Cardiac muscle cell (in vitro differentiated cells and primary cell): Measurements from ENCODE around the gene GSG1L. TPM values are rescaled to one million over a fixed set of nuclear protein-coding genes. Genes with fewer than 3 reads are reported as not detected.

Experiments used
- DNase-seq, 2 donors: peaks; one replicate each; pipeline versions ENCODE4 v3.0.0 to v3.0.0-alpha.2; 2010 to 2017; ENCODE audit warnings: low read depth in 1 of 2, low spot score in 1 of 2
- H3K27ac ChIP-seq: fragments of 200-600 bp; sonication (generic); 2 replicates; pipeline ENCODE4 v1.5.1; 2016
- H3K27me3 ChIP-seq: fragments of 200-600 bp; sonication (generic); 2 replicates; pipeline ENCODE4 v1.6.0; 2016; ENCODE audit warnings: control low read depth
- H3K36me3 ChIP-seq: fragments of 200-600 bp; sonication (generic); 2 replicates; pipeline ENCODE4 v1.5.1; 2016; ENCODE audit warnings: control low read depth
- H3K4me1 ChIP-seq: fragments of 200-600 bp; sonication (generic); 2 replicates; pipeline ENCODE4 v1.8.1; 2017; ENCODE audit warnings: low read depth, mild to moderate bottlenecking, mixed run types
- H3K4me3 ChIP-seq: fragments of 200-600 bp; sonication (generic); 2 replicates; pipeline ENCODE4 v1.5.1; 2016; ENCODE audit warnings: mild to moderate bottlenecking
- H3K9me3 ChIP-seq: fragments of 200-600 bp; sonication (generic); 2 replicates; pipeline ENCODE4 v1.5.1; 2017; ENCODE audit warnings: low read depth, mild to moderate bottlenecking, control low read depth
- polyA plus RNA-seq: library from polyadenylated mRNA; unstranded; fragments of >200 nt; fragmentation: Nextera tagmentation; extraction: Ambion mirVana; gene quantifications from 2 replicates; pipeline ENCODE4 v1.2.1, GENCODE V29; 2016
- total RNA-seq: library from RNA; depleted of rRNA; stranded (reverse); fragments of >200 nt; gene quantifications from 2 replicates; pipeline ENCODE4 v1.2.3, GENCODE V29; 2016
- TF ChIP-seq, protein P1 (sequence below): IDR thresholded peaks from 2 replicates; pipeline ENCODE4 v1.5.1; 2012; ENCODE audit warnings: low read depth, mild to moderate bottlenecking, low read length

Gene GSG1L
- total and polyA plus RNA-seq, 2 experiments from 2014 or later = not detected

DNA sequence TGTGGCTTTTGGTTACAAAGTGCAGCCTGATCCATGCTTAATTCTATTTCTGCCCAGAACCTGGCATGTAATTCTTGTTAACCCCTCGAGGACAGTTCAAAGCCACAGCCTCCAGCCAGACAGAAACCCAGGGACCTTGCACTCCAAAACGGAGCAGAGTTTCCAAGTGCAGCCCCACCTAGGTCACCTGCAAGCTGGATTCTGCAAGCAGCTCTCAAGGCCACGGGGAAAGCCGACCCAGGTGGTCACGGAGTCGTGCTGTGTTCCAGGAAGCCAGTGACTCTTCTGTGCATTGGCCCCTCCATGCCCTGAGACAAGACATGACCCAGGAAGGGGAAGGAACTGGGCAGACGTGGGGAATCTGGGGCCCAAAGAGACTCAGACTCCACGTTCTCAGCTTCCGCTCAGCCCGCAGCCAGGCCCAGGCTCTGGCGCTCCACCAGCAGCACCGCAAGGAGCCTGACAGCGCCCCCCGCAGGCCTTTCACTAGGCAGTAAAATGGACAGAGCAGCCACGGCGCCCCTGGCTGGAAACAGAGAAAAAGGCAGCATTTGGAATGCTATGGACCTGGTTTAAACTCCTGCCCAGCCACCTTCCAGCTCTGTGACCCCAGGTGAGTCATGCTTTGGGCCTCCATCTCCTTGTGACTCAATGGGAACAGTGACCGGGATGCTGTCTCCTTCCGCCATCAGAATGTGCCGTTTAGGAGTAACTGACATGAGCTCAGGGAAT lies 27.3 kb upstream of the GSG1L start:
- Histone ChIP-seq H3K4me3 (no peak overlapping the region), H3K4me1 (peaks cover 6% of the 10 kb centered on the region), H3K27ac (no peak overlapping the region), H3K36me3 (no peaks in the 10 kb centered on the region), H3K9me3 (no peaks in the 10 kb centered on the region), H3K27me3 (no peaks in the 10 kb centered on the region)
- TF ChIP-seq, protein P1, sequence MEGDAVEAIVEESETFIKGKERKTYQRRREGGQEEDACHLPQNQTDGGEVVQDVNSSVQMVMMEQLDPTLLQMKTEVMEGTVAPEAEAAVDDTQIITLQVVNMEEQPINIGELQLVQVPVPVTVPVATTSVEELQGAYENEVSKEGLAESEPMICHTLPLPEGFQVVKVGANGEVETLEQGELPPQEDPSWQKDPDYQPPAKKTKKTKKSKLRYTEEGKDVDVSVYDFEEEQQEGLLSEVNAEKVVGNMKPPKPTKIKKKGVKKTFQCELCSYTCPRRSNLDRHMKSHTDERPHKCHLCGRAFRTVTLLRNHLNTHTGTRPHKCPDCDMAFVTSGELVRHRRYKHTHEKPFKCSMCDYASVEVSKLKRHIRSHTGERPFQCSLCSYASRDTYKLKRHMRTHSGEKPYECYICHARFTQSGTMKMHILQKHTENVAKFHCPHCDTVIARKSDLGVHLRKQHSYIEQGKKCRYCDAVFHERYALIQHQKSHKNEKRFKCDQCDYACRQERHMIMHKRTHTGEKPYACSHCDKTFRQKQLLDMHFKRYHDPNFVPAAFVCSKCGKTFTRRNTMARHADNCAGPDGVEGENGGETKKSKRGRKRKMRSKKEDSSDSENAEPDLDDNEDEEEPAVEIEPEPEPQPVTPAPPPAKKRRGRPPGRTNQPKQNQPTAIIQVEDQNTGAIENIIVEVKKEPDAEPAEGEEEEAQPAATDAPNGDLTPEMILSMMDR = peak; percentile 23
- DNase-seq = no peak

DNA sequence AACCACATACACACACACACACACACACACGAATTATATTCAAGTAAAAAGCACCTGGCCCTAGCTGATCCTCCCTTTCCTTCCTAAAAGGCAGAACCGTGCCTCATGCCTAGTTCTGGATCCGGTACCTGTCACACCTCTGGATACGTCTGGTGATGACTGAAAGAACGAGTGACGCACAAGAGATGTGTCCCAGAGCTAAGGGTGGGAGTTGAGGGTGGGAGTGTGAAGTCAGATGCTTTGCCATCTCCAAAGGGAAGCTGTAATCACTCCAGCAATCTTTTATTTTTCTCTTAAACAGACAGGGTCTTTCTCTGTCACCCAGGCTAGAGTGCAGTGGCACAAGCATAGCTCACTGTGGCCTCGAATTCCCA lies 26.5 kb upstream of the GSG1L start:
- TF ChIP-seq, protein P1 = no peak
- no peaks in the 10 kb centered on the region for H3K27me3 ChIP-seq
- no peak overlapping the region for H3K4me3 ChIP-seq
- no peaks in the 10 kb centered on the region for H3K9me3 ChIP-seq
- no peaks in the 10 kb centered on the region for H3K36me3 ChIP-seq
- H3K27ac ChIP-seq = no peak overlapping the region
- peaks cover 6% of the 10 kb centered on the region for H3K4me1 ChIP-seq
- no peak for DNase-seq

DNA sequence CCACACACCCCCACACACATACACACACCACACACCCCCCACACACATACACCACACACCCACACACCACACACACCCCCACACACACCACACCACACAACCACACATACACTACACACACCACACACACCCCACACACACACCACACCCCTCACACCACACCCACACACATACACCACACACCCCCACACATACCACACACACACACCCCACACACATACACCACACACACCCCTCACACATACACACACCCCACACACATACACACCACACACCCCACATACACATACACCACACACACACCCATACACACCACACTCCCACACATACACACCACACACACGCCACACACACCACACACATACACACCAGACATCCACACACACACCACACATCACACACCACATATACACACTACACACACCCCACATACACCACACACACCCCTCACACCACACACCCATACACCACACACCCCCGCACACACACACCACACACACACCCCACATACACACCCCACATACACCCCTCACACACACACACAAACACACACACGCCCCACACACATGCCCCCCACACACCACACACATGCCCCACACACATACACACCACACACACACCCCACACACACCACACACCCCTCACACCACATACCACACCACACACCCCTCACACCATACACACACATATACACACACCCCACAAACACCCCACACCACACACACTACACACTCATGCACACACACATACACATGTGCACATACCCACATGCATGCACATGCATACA lies 25.9 kb upstream of the GSG1L start:
- no peaks in the 10 kb centered on the region for H3K36me3 ChIP-seq
- H3K4me1 ChIP-seq = peaks cover 6% of the 10 kb centered on the region
- H3K27ac ChIP-seq = no peak overlapping the region
- no peak for DNase-seq
- no peaks in the 10 kb centered on the region for H3K9me3 ChIP-seq
- TF ChIP-seq, protein P1 = no peak
- H3K27me3 ChIP-seq = no peaks in the 10 kb centered on the region
- no peak overlapping the region for H3K4me3 ChIP-seq

DNA sequence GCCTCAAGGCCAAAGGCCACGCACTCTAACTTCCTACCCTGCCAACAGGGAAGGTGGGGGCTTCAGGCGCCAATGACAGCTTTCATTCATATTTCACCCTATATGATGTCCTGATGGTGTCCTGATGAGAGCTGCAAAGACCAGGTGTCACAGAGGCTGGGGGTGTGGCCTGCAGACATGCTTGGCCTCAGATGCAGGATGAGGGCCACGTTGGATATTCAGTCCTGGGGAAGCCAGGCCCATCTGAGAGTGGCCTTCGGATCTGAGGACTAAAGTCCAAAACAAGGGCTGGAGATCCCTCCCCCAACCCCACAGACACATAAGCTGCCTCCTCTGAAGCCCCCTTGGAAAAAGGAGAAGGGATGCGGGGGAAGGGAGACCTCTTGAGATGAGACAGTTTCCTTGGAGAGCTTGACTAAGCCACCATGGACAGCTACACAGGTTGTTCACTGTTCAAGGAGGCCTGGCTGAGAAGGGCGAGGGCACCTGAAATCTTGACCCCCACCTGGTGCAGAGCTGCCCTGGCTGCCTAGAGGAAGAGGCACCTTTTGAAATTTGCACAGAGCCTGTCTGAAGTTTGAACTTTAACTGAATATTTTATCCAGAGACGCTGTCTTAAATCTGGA lies 24.3 kb upstream of the GSG1L start:
- H3K36me3 ChIP-seq = no peaks in the 10 kb centered on the region
- DNase-seq = no peak
- TF ChIP-seq, protein P1 = no peak

DNA sequence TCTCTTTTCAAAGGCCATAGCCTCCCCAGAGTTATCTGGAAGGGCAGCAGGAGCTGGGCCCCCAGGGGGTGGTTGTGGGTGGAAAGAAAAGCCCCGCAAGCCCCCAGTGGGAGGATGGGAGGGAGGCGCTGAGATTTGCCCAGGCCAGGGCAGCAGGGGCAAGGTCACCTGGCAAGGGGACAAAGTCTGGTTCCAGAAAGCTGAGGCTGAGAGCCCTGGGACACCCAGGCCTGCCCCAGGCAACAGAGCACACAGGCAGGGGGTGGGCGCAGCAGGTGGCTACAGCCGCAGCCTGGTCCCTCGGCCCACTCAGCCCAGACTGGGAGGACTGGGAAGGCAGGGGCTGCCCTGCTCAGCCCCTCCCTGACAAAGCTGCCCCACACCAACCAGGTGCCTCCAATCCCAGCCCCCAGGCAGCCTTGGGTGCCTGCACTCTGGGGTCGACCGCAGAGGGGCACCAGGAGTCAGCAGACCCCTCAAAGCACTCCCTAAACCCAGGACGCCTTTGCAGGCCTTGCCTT lies 23.7 kb upstream of the GSG1L start:
- Histone ChIP-seq H3K9me3 (no peaks in the 10 kb centered on the region), H3K27ac (no peak overlapping the region), H3K36me3 (no peaks in the 10 kb centered on the region), H3K4me1 (no peaks in the 10 kb centered on the region), H3K4me3 (no peak overlapping the region), H3K27me3 (no peaks in the 10 kb centered on the region)
- DNase-seq = no peak
- TF ChIP-seq, protein P1 = no peak

More for the DNA sequence above, 24.3 kb upstream of the GSG1L start:
- Histone ChIP-seq H3K4me3 (no peak overlapping the region), H3K4me1 (peaks cover 2% of the 10 kb centered on the region), H3K9me3 (no peaks in the 10 kb centered on the region), H3K27ac (no peak overlapping the region), H3K27me3 (no peaks in the 10 kb centered on the region)
